WERI-Rb-1 (cell line): ENCODE measurements around the gene GMDS.

Experiments
- DNase-seq: peaks from one replicate; pipeline ENCODE4 v3.0.0-alpha.2; 2020
- H3K27ac ChIP-seq: fragments of 250-450 bp; sonication (Bioruptor Pico); 2 replicates; pipeline ENCODE4 v1.5.1; 2020; ENCODE audit warnings: mild to moderate bottlenecking, moderate library complexity
- H3K27me3 ChIP-seq: fragments of 250-450 bp; sonication (Bioruptor Pico); 2 replicates; pipeline ENCODE4 v1.5.1; 2021; ENCODE audit warnings: mild to moderate bottlenecking, low read depth, moderate library complexity; ENCODE audit not compliant: insufficient read depth, severe bottlenecking
- H3K36me3 ChIP-seq: fragments of 250-450 bp; sonication (Bioruptor Pico); 2 replicates; pipeline ENCODE4 v1.5.1; 2020; ENCODE audit warnings: mild to moderate bottlenecking, moderate library complexity
- H3K4me3 ChIP-seq: 2 replicates; pipeline ENCODE4 v1.5.1; 2011; ENCODE audit warnings: low read depth, mild to moderate bottlenecking, control low read depth, low read length
- H3K9me3 ChIP-seq: fragments of 250-450 bp; sonication (Bioruptor Pico); 2 replicates; pipeline ENCODE4 v1.5.1; 2021; ENCODE audit warnings: mild to moderate bottlenecking, moderate library complexity; ENCODE audit not compliant: severe bottlenecking
- CTCF ChIP-seq: IDR thresholded peaks from 2 replicates; pipeline ENCODE4 v1.5.1; 2011; ENCODE audit warnings: low read depth, mild to moderate bottlenecking, control low read depth, inconsistent platforms, low read length

Gene GMDS

DNA sequence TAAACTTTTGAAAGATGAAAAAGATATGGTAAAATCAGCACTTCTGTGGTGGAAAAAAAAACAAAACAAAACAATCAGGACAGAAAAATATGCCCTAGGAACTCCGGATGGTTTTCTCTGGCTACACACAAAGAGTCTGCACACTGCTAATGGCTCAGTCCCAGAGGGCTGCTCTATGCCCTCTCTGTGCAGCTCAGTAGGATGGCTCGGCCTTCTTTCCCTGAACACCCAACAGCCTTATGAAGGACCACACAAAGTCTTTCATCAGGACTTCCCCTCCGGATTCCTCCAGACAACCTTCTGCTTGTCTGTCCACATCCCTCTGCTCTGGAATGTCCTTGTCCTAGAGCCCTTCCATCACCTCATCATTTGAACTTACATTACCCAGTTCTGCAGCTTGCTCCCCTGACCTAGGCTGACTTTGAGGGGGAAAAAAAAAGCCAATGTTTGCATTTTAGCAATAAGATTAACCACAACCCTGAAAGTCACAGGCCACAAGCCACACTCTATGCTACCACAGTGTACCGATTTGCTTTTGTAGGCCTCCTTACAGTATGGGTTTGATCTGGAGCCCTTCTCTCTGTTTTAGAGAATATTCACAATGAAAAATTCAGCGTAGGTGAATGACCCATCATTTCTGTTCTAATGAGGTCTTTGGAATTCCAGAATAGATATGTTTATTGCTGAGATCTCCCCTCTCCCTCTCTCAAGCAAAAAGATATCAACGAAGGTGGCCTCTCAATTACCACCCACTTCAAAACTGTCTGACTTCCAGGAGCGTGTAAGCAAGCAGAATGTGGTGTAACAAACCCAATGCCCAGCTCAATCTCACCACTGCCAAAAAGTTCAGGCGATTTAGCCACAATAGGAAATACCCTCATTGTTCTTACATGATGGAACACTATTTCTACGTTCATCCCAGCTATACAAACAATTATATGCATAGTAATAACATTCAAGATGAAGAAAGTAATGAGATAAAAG, 164.0 kb downstream of the GMDS start:
- H3K36me3 ChIP-seq, result no peaks in the 10 kb centered on the region
- H3K9me3 ChIP-seq, result no peaks in the 10 kb centered on the region
- no peak for DNase-seq
- no peak overlapping the region for H3K27ac ChIP-seq
- no peaks in the 10 kb centered on the region for H3K27me3 ChIP-seq
- no peak overlapping the region for H3K4me3 ChIP-seq
- no peak for TF ChIP-seq CTCF

GRCh38 chr6:2078888-2079287, 166.5 kb downstream of the GMDS start:
- no peak overlapping the region for H3K4me3 ChIP-seq
- no peaks in the 10 kb centered on the region for H3K27me3 ChIP-seq
- H3K27ac ChIP-seq, result no peak overlapping the region
- DNase-seq, result no peak
- H3K36me3 ChIP-seq, result no peaks in the 10 kb centered on the region
- no peaks in the 10 kb centered on the region for H3K9me3 ChIP-seq
- no peak for TF ChIP-seq CTCF

DNA sequence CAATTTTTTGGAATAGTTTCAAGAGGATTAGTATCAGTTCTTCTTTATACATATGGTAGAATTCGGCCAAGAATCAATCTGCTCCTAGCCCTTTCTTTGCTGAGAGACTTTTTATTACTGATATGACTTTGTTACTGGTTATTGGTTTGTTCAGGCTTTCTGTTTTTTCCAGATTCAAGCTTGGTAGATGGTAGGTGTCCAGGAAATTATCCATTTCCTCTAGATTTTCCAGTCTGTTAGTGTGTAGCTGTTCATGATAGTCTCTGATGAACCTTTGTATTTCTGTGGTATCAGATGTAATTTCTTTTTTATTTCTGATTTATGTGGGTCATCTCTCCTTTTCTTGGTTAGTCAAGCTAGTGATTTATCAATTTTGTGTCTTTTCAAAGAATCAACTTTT, 167.6 kb downstream of the GMDS start:
- no peak overlapping the region for H3K4me3 ChIP-seq
- TF ChIP-seq CTCF, result no peak
- no peaks in the 10 kb centered on the region for H3K27me3 ChIP-seq
- H3K9me3 ChIP-seq, result no peaks in the 10 kb centered on the region
- H3K36me3 ChIP-seq, result no peaks in the 10 kb centered on the region
- no peak for DNase-seq
- no peak overlapping the region for H3K27ac ChIP-seq

GRCh38 chr6:2073476-2073875, 171.9 kb downstream of the GMDS start:
- Histone ChIP-seq H3K27me3 (no peaks in the 10 kb centered on the region), H3K4me3 (no peak overlapping the region), H3K9me3 (no peaks in the 10 kb centered on the region), H3K36me3 (no peaks in the 10 kb centered on the region), H3K27ac (no peak overlapping the region)
- DNase-seq, result no peak
- no peak for TF ChIP-seq CTCF

- H3K36me3 ChIP-seq, result no peaks in the 10 kb centered on the region
- DNase-seq, result no peak
- no peaks in the 10 kb centered on the region for H3K9me3 ChIP-seq
- no peaks in the 10 kb centered on the region for H3K27me3 ChIP-seq
- no peak for TF ChIP-seq CTCF
- no peak overlapping the region for H3K4me3 ChIP-seq
- no peak overlapping the region for H3K27ac ChIP-seq
Measured at GRCh38 chr6:2072453-2072852, 173.0 kb downstream of the GMDS start.

GRCh38 chr6:2063547-2063946, 181.9 kb downstream of the GMDS start:
- Histone ChIP-seq H3K36me3 (no peaks in the 10 kb centered on the region), H3K27ac (no peak overlapping the region), H3K27me3 (no peaks in the 10 kb centered on the region), H3K4me3 (no peak overlapping the region), H3K9me3 (no peaks in the 10 kb centered on the region)
- TF ChIP-seq CTCF, result no peak
- no peak for DNase-seq
